Testis (tissue), 2 donors: ENCODE data around the gene COX19.

Experiments used
- CTCF ChIP-seq, 3 experiments: fragments of 450-650 bp in 2 of 3; fragments of 200-600 bp in 1 of 3; sonication (generic) in 1 of 3; IDR thresholded peaks; one replicate each; pipeline ENCODE4 v1.5.1; 2016 to 2019; ENCODE audit warnings: antibody characterized with exemption in 3 of 3, mild to moderate bottlenecking in 2 of 3, moderate library complexity in 1 of 3
- POLR2A ChIP-seq: fragments of 450-650 bp; IDR thresholded peaks from one replicate; pipeline ENCODE4 v1.6.1; 2017; ENCODE audit warnings: antibody characterized with exemption, mild to moderate bottlenecking, moderate library complexity

GRCh38 chr7:1014681-1015080 is 39.3 kb upstream of the COX19 start:
- no peak for TF ChIP-seq POLR2A
- no peak for TF ChIP-seq CTCF (IDR thresholded peaks at IDR 0.05)
